Stimulated activated memory B cell treated with anti-CD40 and anti-IgM and Interleukin-4, amounts not matched to agents 10 μg/mL and 1 μg/mL and 100 μg/mL, for 72 hours (primary cell): ENCODE measurements around the gene MPEG1.
A peak's percentile ranks its signal among the peaks of the same experiment; 100 is the strongest.

Experiments used
- ATAC-seq: fragments of 150-1000 bp; cut with Tn5 transposase; 2 replicates; pipeline ENCODE4 v1.10.0; 2021
- H3K27ac Mint-ChIP-seq: one replicate; pipeline ENCODE4 v1.8.0; 2022; ENCODE audit warnings: mild to moderate bottlenecking, mixed read lengths
- H3K27me3 Mint-ChIP-seq: one replicate; pipeline ENCODE4 v1.8.0; 2022; ENCODE audit warnings: mixed read lengths
- H3K36me3 Mint-ChIP-seq: one replicate; pipeline ENCODE4 v1.8.0; 2022; ENCODE audit warnings: mixed read lengths
- H3K4me1 Mint-ChIP-seq: one replicate; pipeline ENCODE4 v1.8.0; 2022; ENCODE audit warnings: mixed read lengths
- H3K4me3 Mint-ChIP-seq: one replicate; pipeline ENCODE4 v1.8.0; 2022; ENCODE audit warnings: mild to moderate bottlenecking, moderate library complexity, mixed read lengths
- H3K9me3 Mint-ChIP-seq: one replicate; pipeline ENCODE4 v1.8.0; 2022; ENCODE audit warnings: mixed read lengths

Gene MPEG1

DNA sequence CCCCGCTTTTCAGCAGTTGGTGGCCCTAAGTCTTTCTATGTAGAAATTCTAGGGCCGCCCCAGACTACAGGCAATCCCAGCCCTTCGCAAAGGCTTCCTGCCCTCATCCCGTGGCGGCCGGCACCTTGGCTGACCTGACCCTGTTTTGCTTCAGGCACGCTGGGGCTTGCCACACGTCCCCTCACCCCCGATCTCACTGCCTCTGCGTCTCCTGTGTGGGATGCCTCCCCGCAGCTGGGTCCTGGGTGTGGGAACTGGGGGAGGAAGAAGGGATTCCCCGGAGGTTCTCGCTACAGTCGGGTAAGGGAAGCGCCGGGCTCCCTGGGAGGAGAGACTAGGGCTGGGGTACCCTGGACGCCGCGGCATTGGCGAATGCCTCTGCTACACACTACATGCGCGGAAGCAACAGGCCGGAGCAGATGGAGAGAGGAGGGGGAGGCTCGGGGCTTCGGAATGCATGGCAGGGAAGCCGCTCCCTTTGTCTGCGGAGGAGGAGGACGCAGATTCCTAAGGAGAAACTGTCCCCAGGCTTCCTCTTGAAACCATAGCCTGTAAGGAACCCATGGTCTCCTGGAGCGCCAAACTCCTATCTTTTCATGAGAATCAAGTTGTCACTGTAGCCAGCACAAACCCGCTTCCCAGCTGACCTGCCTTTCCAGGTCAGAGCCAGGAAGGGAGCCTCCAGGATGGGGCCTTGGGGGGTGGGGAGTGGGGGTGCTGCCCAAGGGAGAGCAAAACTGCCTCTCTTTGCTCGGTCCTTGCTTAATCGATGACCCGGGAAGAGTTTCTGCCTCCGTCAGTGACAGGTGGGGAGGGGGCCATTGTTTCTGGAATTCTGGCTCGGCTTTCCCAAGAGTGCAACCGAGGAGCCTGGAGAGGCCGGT lies 39.4 kb downstream of the MPEG1 start:
- ATAC-seq = no peak
- H3K27ac Mint-ChIP-seq = peak overlapping the region; percentile 78
- H3K9me3 Mint-ChIP-seq = no peaks in the 10 kb centered on the region

DNA sequence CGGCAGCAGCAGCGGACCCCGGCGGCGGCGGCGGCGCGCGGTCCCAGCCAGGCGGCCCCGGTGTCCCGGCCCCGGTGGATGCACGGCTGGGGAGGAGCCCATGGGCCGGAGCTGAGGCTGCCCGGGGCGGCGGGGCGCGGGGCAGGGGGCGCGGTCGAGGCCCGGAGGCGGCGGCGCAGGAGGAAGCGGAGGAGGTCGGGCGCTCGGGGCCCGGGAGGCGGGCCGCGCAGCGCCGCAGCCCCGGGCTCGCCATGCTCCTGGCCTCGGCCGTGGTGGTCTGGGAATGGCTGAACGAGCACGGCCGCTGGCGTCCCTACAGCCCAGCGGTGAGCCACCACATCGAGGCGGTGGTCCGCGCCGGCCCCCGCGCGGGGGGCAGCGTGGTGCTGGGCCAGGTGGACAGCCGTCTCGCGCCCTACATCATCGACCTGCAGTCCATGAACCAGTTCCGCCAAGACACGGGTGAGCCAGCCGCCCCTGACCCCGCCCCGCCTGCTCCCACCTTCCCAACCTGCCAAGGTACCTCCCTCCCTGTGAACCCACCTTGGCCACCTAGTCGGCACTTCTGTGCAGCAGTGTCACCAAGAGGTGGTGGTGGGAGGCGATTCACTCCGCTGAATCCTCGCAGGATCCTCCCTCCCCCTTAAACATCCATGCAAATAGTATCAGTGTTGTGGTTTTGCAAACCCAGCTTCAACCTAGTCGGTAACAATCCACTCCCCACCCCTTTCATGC lies 40.2 kb downstream of the MPEG1 start:
- Mint-ChIP-seq H3K9me3 (no peaks in the 10 kb centered on the region), H3K36me3 (peaks cover 9% of the 10 kb centered on the region), H3K27me3 (no peaks in the 10 kb centered on the region), H3K4me1 (peaks cover 29% of the 10 kb centered on the region), H3K4me3 (peak overlapping the region; percentile 83), H3K27ac (peak overlapping the region; percentile 78)
- ATAC-seq = peak; percentile 66

More for the DNA sequence above, 39.4 kb downstream of the MPEG1 start:
- Mint-ChIP-seq H3K4me3 (peak overlapping the region; percentile 83), H3K36me3 (peaks cover 17% of the 10 kb centered on the region), H3K4me1 (peaks cover 29% of the 10 kb centered on the region), H3K27me3 (no peaks in the 10 kb centered on the region)

DNA sequence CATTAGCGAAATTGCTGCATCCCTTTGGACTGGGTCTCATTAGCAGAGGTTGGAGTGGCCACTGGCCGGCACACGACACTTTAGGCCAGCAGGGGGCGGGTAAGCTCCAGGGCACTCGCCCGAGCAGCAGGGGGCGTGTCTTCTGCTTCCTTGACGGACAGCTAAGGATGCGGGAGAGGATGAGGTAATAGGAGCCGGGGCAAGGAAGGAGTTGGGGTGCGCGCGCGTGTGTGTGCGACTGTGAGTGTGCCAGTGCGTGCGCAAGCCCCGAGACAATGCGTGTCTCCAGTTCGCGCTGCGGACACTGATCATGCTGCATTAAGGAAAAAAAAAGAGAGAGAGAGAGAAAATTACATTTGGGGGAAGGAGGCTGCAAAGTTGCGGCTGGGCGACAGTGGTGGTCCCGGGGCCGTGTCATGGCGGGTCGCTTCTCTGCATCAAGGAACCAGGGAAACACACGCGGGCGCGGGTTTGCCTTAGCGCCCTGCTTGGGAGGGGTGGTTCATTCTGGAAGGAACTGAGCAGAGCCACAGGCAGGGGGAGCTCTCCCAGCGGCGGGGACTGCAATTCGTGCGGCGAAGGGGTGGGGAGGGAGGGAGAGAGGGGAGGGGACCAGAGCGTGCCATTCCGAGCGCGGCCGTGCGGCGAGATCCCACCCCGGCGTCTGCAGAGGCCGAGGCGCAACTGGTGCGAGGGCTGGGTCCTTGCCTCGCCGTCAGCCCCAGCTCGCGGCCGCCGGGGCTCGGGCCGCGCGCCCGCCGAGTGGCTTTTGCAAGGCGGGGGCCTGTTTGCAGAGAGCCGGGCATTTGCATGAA lies 41.0 kb downstream of the MPEG1 start, which contains the start of gene DTX4:
Gene DTX4, plus strand, starts transcription at position 625 of the 815 bp plus-strand sequence. CDS start 464 bp downstream, outside the sequence.
- Mint-ChIP-seq H3K4me1 (peaks cover 29% of the 10 kb centered on the region), H3K9me3 (no peaks in the 10 kb centered on the region), H3K4me3 (peak within 1 kb of the TSS; percentile 83), H3K36me3 (peaks cover 1% of the 10 kb centered on the region), H3K27me3 (no peaks in the 10 kb centered on the region), H3K27ac (peak within 1 kb of the TSS; percentile 78)
- ATAC-seq = peak; percentile 89

- Mint-ChIP-seq H3K36me3 (no peaks in the 10 kb centered on the region), H3K27me3 (no peaks in the 10 kb centered on the region), H3K9me3 (no peaks in the 10 kb centered on the region), H3K27ac (no peak overlapping the region), H3K4me3 (no peak overlapping the region), H3K4me1 (no peaks in the 10 kb centered on the region)
- ATAC-seq = no peak
Observed at GRCh38 chr11:59164028-59164427, 48.7 kb downstream of the MPEG1 start.
